Neural cell (in vitro differentiated cells): ENCODE results near the gene PLCL1. TPM values are rescaled to one million over a fixed set of nuclear protein-coding genes. Genes with fewer than 3 reads are reported as not detected.
A peak's percentile ranks its signal among the peaks of the same experiment; 100 is the strongest.

Source experiments
- H2AFZ ChIP-seq: fragments of 200-600, 300-800 bp; sonication (generic), shearing (Covaris generic); 2 replicates; pipeline ENCODE4 v1.6.0; 2014; ENCODE audit warnings: low read depth, mild to moderate bottlenecking, antibody characterized with exemption, low read length, moderate library complexity
- H3F3A ChIP-seq: fragments of 200-600 bp; shearing (Covaris generic); 2 replicates; pipeline ENCODE4 v1.6.1; 2016; ENCODE audit warnings: mild to moderate bottlenecking, moderate library complexity, mixed read lengths, antibody characterized with exemption, low read length; ENCODE audit not compliant: insufficient read depth, poor library complexity, severe bottlenecking
- H3K27ac ChIP-seq: fragments of 200-600, 300-800 bp; sonication (generic), shearing (Covaris generic); 2 replicates; pipeline ENCODE4 v1.5.1; 2014; ENCODE audit warnings: mild to moderate bottlenecking, low read length, moderate library complexity
- H3K27me3 ChIP-seq: fragments of 300-800, 200-600 bp; sonication (generic), shearing (Covaris generic); 2 replicates; pipeline ENCODE4 v1.6.0; 2014; ENCODE audit warnings: mild to moderate bottlenecking, low read depth, low read length, moderate library complexity; ENCODE audit not compliant: insufficient read depth
- H3K36me3 ChIP-seq: fragments of 300-800, 200-600 bp; sonication (generic), shearing (Covaris generic); 2 replicates; pipeline ENCODE4 v1.5.1; 2014; ENCODE audit warnings: mild to moderate bottlenecking, antibody characterized with exemption, low read length, moderate library complexity; ENCODE audit not compliant: insufficient read depth
- H3K4me2 ChIP-seq: fragments of 300-800, 200-600 bp; sonication (generic), shearing (Covaris generic); 2 replicates; pipeline ENCODE4 v1.6.0; 2014; ENCODE audit warnings: mild to moderate bottlenecking, low read length
- H3K4me3 ChIP-seq: fragments of 300-800, 200-600 bp; sonication (generic), shearing (Covaris generic); 2 replicates; pipeline ENCODE4 v1.5.1; 2014; ENCODE audit warnings: mild to moderate bottlenecking, low read length, moderate library complexity
- H3K79me2 ChIP-seq: fragments of 200-600 bp; shearing (Covaris generic); replicated peaks from 2 replicates; pipeline ENCODE4 v1.6.0; 2014; ENCODE audit warnings: mild to moderate bottlenecking, low read length, moderate library complexity; ENCODE audit not compliant: insufficient read depth
- H3K9ac ChIP-seq: fragments of 300-800, 200-600 bp; sonication (generic), shearing (Covaris generic); 2 replicates; pipeline ENCODE4 v1.6.1; 2016; ENCODE audit warnings: mild to moderate bottlenecking, low read length, mixed read lengths
- H3K9me2 ChIP-seq: fragments of 200-600 bp; shearing (Covaris generic); 2 replicates; pipeline ENCODE4 v1.6.1; 2016; ENCODE audit warnings: mild to moderate bottlenecking, low read length, mixed read lengths; ENCODE audit not compliant: insufficient read depth
- H3K9me3 ChIP-seq: fragments of 200-600, 300-800 bp; sonication (generic), shearing (Covaris generic); 2 replicates; pipeline ENCODE4 v1.6.1; 2016; ENCODE audit warnings: mild to moderate bottlenecking, mixed run types, low read length, moderate library complexity, mixed read lengths
- H4K20me1 ChIP-seq: fragments of 200-600 bp; shearing (Covaris generic); 2 replicates; pipeline ENCODE4 v1.6.1; 2016; ENCODE audit warnings: mild to moderate bottlenecking, mixed run types; ENCODE audit not compliant: insufficient read depth
- EP300 ChIP-seq: fragments of 450-650 bp; conservative IDR thresholded peaks from 2 replicates; pipeline ENCODE4 v1.6.1; 2014; ENCODE audit warnings: antibody characterized with exemption, mild to moderate bottlenecking, moderate library complexity; ENCODE audit not compliant: poor library complexity, severe bottlenecking
- EZH2 ChIP-seq: fragments of 200-600, 300-800 bp; shearing (Covaris generic), sonication (generic); IDR thresholded peaks from 2 replicates; pipeline ENCODE4 v1.6.1; 2014; ENCODE audit warnings: antibody characterized with exemption, low read length, borderline replicate concordance, mild to moderate bottlenecking; ENCODE audit not compliant: insufficient read depth, poor library complexity, severe bottlenecking
- MXI1 ChIP-seq: fragments of 450-650 bp; conservative IDR thresholded peaks from 2 replicates; pipeline ENCODE4 v1.6.1; 2014; ENCODE audit warnings: antibody characterized with exemption, mild to moderate bottlenecking; ENCODE audit not compliant: poor library complexity, severe bottlenecking
- POLR2AphosphoS5 ChIP-seq: IDR thresholded peaks from 2 replicates; pipeline ENCODE4 v1.6.1; 2012
- RAD21 ChIP-seq: fragments of 450-650 bp; conservative IDR thresholded peaks from 2 replicates; pipeline ENCODE4 v1.6.1; 2014; ENCODE audit warnings: antibody characterized with exemption, mild to moderate bottlenecking, moderate library complexity
- SMC3 ChIP-seq: fragments of 450-650 bp; conservative IDR thresholded peaks from 2 replicates; pipeline ENCODE4 v1.6.1; 2014; ENCODE audit warnings: antibody characterized with exemption, mild to moderate bottlenecking, moderate library complexity; ENCODE audit not compliant: poor library complexity
- TAF1 ChIP-seq: IDR thresholded peaks from 2 replicates; pipeline ENCODE4 v1.6.1; 2012; ENCODE audit warnings: low read depth
- polyA plus RNA-seq: library from polyadenylated mRNA; depleted of rRNA; stranded (reverse); fragments of >200 nt; gene quantifications from 2 replicates; pipeline ENCODE4 v1.2.3, GENCODE V29; 2014
- TF ChIP-seq, protein P1 (sequence below): fragments of 450-650 bp; IDR thresholded peaks from 2 replicates; pipeline ENCODE4 v1.5.1; 2014; ENCODE audit warnings: antibody characterized with exemption, mild to moderate bottlenecking, moderate library complexity; ENCODE audit not compliant: poor library complexity, severe bottlenecking
- TF ChIP-seq, protein P2 (sequence below): IDR thresholded peaks from 2 replicates; pipeline ENCODE4 v1.6.1; 2012; ENCODE audit warnings: borderline replicate concordance

PLCL1 gene
- polyA plus RNA-seq, 1 donor from 2014 or later: 6.8 TPM

DNA sequence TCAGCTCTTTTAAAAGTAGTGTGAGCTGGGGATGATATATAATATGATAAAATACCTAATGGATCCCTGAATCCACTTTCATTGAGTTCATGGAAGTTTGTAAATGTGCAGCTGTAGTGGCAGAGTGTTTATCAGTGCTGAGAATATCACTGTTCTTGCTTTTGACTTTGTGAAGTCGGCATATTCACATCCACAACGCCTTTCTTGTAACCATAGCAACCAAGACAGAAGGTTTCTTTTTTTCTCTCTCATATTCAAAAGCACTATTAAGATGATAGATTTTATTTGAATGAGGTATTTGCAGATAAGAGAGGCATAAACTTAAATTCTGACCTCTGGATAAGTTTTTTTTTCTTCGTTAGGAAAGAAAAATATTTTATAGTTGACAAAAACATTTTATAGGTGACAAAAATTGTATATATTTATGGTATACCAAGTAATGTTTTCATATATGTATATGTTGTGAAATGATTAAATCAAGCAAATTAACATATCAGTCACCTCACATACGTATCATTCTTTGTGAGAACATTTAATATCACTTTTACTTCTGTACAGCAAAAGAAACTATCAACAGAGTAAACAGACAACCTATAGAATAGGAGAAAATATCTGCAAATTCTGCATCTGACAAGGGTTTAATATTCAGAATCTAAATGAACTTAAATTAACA lies 130.0 kb downstream of the PLCL1 start:
- Histone ChIP-seq H4K20me1 (no peaks in the 10 kb centered on the region), H3K9me2 (no peaks in the 10 kb centered on the region), H2AFZ (no peak overlapping the region), H3F3A (no peaks in the 10 kb centered on the region), H3K9me3 (no peaks in the 10 kb centered on the region), H3K4me2 (peak overlapping the region; percentile 10), H3K9ac (no peak overlapping the region), H3K79me2 (no peaks in the 10 kb centered on the region), H3K27me3 (no peaks in the 10 kb centered on the region), H3K27ac (no peak overlapping the region), H3K4me3 (no peak overlapping the region), H3K36me3 (no peaks in the 10 kb centered on the region)
- TF ChIP-seq RAD21 (no peak), SMC3 (no peak)

GRCh38 chr2:197934934-197935289 lies 130.5 kb downstream of the PLCL1 start:
- H3K27me3 ChIP-seq: no peaks in the 10 kb centered on the region
- no peak overlapping the region for H3K9ac ChIP-seq
- H3K79me2 ChIP-seq: no peaks in the 10 kb centered on the region
- no peaks in the 10 kb centered on the region for H3K9me3 ChIP-seq
- no peak overlapping the region for H3K4me3 ChIP-seq
- no peak overlapping the region for H2AFZ ChIP-seq
- no peaks in the 10 kb centered on the region for H3K9me2 ChIP-seq
- H4K20me1 ChIP-seq: no peaks in the 10 kb centered on the region
- H3K27ac ChIP-seq: no peak overlapping the region
- H3K4me2 ChIP-seq: no peak overlapping the region
- H3F3A ChIP-seq: no peaks in the 10 kb centered on the region
- TF ChIP-seq, protein P1, sequence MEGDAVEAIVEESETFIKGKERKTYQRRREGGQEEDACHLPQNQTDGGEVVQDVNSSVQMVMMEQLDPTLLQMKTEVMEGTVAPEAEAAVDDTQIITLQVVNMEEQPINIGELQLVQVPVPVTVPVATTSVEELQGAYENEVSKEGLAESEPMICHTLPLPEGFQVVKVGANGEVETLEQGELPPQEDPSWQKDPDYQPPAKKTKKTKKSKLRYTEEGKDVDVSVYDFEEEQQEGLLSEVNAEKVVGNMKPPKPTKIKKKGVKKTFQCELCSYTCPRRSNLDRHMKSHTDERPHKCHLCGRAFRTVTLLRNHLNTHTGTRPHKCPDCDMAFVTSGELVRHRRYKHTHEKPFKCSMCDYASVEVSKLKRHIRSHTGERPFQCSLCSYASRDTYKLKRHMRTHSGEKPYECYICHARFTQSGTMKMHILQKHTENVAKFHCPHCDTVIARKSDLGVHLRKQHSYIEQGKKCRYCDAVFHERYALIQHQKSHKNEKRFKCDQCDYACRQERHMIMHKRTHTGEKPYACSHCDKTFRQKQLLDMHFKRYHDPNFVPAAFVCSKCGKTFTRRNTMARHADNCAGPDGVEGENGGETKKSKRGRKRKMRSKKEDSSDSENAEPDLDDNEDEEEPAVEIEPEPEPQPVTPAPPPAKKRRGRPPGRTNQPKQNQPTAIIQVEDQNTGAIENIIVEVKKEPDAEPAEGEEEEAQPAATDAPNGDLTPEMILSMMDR: no peak
- TF ChIP-seq EZH2 (no peak), POLR2AphosphoS5 (no peak), SMC3 (no peak), RAD21 (no peak), TAF1 (no peak), EP300 (no peak), MXI1 (no peak)
- TF ChIP-seq, protein P2, sequence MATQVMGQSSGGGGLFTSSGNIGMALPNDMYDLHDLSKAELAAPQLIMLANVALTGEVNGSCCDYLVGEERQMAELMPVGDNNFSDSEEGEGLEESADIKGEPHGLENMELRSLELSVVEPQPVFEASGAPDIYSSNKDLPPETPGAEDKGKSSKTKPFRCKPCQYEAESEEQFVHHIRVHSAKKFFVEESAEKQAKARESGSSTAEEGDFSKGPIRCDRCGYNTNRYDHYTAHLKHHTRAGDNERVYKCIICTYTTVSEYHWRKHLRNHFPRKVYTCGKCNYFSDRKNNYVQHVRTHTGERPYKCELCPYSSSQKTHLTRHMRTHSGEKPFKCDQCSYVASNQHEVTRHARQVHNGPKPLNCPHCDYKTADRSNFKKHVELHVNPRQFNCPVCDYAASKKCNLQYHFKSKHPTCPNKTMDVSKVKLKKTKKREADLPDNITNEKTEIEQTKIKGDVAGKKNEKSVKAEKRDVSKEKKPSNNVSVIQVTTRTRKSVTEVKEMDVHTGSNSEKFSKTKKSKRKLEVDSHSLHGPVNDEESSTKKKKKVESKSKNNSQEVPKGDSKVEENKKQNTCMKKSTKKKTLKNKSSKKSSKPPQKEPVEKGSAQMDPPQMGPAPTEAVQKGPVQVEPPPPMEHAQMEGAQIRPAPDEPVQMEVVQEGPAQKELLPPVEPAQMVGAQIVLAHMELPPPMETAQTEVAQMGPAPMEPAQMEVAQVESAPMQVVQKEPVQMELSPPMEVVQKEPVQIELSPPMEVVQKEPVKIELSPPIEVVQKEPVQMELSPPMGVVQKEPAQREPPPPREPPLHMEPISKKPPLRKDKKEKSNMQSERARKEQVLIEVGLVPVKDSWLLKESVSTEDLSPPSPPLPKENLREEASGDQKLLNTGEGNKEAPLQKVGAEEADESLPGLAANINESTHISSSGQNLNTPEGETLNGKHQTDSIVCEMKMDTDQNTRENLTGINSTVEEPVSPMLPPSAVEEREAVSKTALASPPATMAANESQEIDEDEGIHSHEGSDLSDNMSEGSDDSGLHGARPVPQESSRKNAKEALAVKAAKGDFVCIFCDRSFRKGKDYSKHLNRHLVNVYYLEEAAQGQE: no peak
- no peaks in the 10 kb centered on the region for H3K36me3 ChIP-seq
